ENCODE results near the gene IGF2.

The IGF2 gene

DNA sequence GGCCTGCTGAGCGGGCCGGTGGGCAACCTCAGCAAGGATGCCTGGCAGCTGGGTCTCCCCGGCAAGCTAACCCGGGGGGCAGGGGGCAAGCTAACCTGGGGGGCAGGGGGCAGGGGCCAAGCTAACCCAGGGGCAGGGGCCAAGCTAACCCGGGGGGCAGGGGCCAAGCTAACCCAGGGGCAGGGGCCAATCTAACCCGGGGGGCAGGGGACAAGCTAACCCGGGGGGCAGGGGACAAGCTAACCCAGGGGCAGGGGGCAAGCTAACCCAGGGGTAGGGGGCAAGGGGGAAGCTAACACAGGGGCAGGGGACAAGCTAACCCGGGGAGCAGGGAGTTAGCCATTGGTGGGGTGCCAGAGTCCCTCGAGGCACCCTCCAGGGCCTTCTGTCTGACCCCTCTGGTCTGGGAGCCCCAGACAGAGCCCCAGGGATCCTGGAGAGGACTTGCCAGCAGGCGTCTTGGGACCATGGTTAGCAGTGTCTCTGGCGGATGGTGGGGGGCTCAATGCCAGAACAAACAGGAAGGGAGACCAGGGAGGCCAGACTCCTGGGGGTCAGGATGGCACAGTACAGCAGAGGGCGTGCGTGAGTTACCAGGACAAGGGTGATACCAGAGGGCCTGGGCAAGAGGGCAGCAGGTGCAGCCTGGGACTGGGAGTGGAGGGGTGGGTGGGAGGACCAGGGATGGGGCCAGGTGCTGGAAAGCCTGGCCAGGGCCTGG, 16.1 kb downstream of the IGF2 start:
- Histone ChIP-seq H3K9me3 (peaks cover 0 to under 1% (median 0%) of the 10 kb centered on the region in 3 donors), H3K27ac (no peak overlapping the region), H3K27me3 (peaks cover 0 to 56% of the 10 kb centered on the region in 2 donors), H3K36me3 (no peaks in the 10 kb centered on the region), H3K4me1 (peaks cover 0 to 4% (median 0%) of the 10 kb centered on the region in 4 donors), H3K4me3 (no peak overlapping the region)
- DNase-seq, result no peak
- intact Hi-C loops (cut with DNase I; ENCODE audit: low total_unique reads), result no loop called here
- TF ChIP-seq, protein P1, sequence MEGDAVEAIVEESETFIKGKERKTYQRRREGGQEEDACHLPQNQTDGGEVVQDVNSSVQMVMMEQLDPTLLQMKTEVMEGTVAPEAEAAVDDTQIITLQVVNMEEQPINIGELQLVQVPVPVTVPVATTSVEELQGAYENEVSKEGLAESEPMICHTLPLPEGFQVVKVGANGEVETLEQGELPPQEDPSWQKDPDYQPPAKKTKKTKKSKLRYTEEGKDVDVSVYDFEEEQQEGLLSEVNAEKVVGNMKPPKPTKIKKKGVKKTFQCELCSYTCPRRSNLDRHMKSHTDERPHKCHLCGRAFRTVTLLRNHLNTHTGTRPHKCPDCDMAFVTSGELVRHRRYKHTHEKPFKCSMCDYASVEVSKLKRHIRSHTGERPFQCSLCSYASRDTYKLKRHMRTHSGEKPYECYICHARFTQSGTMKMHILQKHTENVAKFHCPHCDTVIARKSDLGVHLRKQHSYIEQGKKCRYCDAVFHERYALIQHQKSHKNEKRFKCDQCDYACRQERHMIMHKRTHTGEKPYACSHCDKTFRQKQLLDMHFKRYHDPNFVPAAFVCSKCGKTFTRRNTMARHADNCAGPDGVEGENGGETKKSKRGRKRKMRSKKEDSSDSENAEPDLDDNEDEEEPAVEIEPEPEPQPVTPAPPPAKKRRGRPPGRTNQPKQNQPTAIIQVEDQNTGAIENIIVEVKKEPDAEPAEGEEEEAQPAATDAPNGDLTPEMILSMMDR (IDR thresholded peaks at IDR 0.05), result no peak

DNA sequence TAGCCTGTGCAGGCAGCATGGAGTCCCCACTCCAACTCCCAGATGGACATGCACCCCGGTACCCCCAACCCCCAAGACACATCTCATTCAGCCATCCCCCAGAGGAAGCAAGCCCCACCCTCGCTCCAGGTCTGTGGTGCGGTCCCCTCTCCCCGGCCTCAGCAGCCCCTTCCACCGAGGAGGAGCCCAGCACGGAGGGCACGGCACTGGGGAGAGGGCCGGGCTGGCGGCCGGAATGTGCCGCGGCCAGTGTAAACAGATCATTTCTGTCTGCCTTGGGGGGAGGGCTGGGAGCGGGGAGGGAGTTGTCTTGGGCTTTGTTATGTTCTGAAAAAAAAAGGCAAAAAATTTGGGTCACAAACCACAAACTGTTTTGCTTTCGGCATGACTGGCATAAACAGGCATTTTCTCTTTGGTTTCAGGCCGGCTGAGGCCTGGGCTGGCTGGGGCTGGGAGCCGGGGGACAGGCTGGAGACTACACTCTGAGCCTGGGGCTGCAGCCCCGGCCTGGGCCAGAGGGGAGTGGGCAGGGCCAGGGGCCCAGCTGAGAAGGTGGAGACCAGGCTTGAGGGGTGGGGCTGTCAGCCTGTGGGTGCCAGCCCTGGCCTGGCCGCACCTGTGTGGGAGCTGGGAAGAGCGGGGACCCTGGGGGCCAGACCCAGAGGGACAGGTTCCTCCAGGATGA, 16.8 kb downstream of the IGF2 start:
- Histone ChIP-seq H3K4me1 (peaks cover 0 to 4% (median 0%) of the 10 kb centered on the region in 4 donors), H3K9me3 (peaks cover 0 to 3% (median under 1%) of the 10 kb centered on the region in 3 donors), H3K4me3 (no peak overlapping the region), H3K36me3 (no peaks in the 10 kb centered on the region), H3K27ac (no peak overlapping the region), H3K27me3 (peaks cover 0 to 51% of the 10 kb centered on the region in 2 donors)
- intact Hi-C loops (cut with DNase I; ENCODE audit: low total_unique reads), result no loop called here
- TF ChIP-seq, protein P1 (IDR thresholded peaks at IDR 0.05), result no peak
- no peak for DNase-seq

DNA sequence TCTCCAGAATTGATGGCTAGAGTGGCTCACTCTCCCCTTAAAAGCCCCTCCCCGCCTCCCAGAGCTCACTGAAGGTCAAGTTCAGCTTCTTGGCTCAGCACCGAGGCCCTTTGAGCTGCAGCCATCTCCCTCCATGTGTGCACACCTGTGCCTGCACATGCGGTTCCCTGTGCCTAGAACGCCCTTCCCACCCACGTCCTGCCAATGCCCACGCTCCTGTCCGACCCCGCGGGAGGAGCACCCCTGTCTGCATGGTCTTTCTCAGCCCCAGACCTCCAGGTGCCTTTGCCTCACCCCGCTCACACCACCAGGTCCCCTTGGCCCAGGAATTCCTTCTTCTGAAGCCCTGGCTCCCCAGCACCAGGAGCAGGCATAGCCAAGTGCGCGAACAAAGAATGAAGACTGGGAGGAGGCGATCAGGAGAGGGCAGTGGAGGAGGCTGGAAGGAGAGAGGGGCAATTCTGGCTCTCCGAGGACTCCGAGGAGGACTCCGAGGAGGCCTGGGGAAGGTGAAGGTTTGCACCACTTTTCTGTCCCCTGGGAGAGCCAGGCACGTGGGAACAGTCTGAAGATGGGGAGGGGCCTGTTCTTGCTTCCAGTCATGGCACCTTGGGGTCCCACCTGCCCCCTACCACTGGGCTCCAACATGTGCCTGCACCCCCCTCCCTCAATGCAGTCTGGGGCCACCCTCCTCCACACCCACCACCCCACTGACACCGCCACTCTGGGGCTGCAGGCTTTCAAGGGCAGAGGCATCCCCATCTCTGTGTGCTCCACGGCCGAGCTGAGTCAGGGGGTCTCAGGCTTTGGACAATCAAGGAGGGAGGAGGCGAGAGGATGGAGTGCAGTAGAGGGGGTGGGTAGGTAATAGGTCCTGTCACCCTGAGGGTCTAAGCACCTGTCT, 17.7 kb downstream of the IGF2 start:
- Histone ChIP-seq H3K9me3 (peaks cover 0 to 9% (median 6%) of the 10 kb centered on the region in 3 donors), H3K36me3 (no peaks in the 10 kb centered on the region), H3K27ac (no peak overlapping the region), H3K4me1 (peaks cover 0 to 4% (median 0%) of the 10 kb centered on the region in 4 donors), H3K4me3 (no peak overlapping the region), H3K27me3 (peaks cover 0 to 51% of the 10 kb centered on the region in 2 donors)
- no peak for DNase-seq
- intact Hi-C loops (cut with DNase I; ENCODE audit: low total_unique reads), result no loop called here
- TF ChIP-seq, protein P1 (IDR thresholded peaks at IDR 0.05), result no peak

DNA sequence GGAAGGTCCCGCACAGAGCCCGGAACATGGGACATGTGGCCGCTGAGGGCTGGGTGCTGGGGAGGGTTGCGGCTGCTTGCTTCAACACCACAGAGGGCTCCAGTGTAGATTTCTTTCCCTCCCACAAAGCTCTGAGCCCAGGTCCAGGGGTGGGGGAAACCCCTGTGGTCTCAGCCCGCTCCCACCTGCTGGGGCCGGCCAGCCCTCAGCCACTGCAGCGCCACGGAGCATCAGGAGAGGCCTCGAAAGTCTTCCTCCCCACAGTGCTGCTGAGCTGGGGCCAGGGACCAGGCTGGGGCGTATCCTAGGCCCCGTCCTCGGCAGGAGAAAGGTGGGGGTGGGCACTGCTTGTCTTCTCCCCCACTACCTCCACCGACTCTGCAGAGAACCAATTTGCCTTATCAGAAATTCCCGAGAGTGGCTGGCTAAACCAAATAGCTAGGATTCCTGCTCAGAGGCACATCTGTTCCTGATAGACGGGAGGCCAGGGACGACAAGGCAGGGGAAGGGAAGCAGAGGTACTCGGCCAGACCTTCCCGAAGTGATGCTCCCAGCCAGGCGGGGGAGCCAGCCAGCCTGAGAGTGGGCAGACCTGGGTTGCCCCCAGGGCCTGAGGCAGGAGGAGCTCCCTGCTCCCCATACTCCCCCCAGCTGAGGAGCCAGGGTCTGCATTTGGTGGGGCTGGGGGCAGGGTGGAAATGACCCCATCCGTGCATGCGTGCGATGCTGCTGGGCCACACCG, 18.7 kb downstream of the IGF2 start:
- H3K36me3 ChIP-seq, result no peaks in the 10 kb centered on the region
- TF ChIP-seq, protein P1 (IDR thresholded peaks at IDR 0.05), result no peak
- H3K27ac ChIP-seq, result no peak overlapping the region
- H3K9me3 ChIP-seq, result peaks cover 0 to 17% (median 6%) of the 10 kb centered on the region in 3 donors
- H3K4me3 ChIP-seq, result no peak overlapping the region
- H3K4me1 ChIP-seq, result peaks cover 0 to 4% (median 0%) of the 10 kb centered on the region in 4 donors
- DNase-seq, result no peak
- peaks cover 0 to 51% of the 10 kb centered on the region in 2 donors for H3K27me3 ChIP-seq
- intact Hi-C loops (cut with DNase I; ENCODE audit: low total_unique reads), result no loop called here

DNA sequence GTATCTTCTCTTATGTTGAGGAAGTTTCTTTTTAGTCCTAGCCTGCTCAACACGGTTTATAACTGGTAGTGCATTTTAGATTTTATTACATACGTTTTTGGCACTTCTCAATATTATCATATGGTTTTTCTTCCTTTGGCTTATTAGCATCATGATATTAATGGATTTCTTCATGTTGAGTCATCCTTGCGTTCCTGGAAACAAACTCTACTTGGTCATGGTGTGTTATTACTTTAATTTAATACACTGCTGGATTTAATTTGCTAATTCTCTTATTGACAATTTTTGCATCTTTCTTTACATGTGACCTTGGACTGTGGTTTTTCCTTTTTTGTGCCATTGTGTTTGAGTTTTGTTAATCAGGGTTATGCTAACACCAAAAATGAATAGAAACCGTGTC, 20.5 kb downstream of the IGF2 start:
- Histone ChIP-seq H3K4me3 (no peak overlapping the region), H3K36me3 (no peaks in the 10 kb centered on the region), H3K27me3 (peaks cover 0 to 56% of the 10 kb centered on the region in 2 donors), H3K4me1 (peaks cover 0 to 4% (median 0%) of the 10 kb centered on the region in 4 donors), H3K9me3 (peaks cover 0 to 17% (median 6%) of the 10 kb centered on the region in 3 donors), H3K27ac (no peak overlapping the region)
- TF ChIP-seq, protein P1 (IDR thresholded peaks at IDR 0.05), result no peak
- intact Hi-C loops (cut with DNase I; ENCODE audit: low total_unique reads), result no loop called here
- no peak for DNase-seq
